HG02571 (cell line): ENCODE data around the gene PKM.
A peak's percentile ranks its signal among the peaks of the same experiment; 100 is the strongest.
"Not testable (repeated sequence)": the region's sequence is repeated elsewhere in the genome, so short reads cannot be mapped to it uniquely, and the experiment has no call there.

Experiments
- ATAC-seq: cut with Tn5 transposase; IDR thresholded peaks from one replicate; pipeline ENCODE4 v1.9.1; 2021; ENCODE audit warnings: mild to moderate bottlenecking, moderate library complexity; ENCODE audit not compliant: unreplicated experiment

PKM gene

GRCh38 chr15:72231066-72231832 lies at the start of gene PKM:
TSS of gene PKM (minus strand) at chr15:72231190. CDS start at chr15:72219097, 12,093 bp downstream.
- peak; percentile 33 for ATAC-seq

- no peak for ATAC-seq
Measured at GRCh38 chr15:72280751-72281150, 49.8 kb upstream of the PKM start.

GRCh38 chr15:72278737-72279136 lies 47.7 kb upstream of the PKM start:
- ATAC-seq, result no peak

GRCh38 chr15:72276326-72276700 lies 45.3 kb upstream of the PKM start:
- ATAC-seq, result no peak

- ATAC-seq, result not testable (repeated sequence)
Measured at GRCh38 chr15:72275635-72276325, 44.8 kb upstream of the PKM start.

- ATAC-seq, result no peak
Measured at GRCh38 chr15:72272997-72273352, 42.0 kb upstream of the PKM start.

- peak; percentile 94 for ATAC-seq
Measured at GRCh38 chr15:72272213-72272996, 41.4 kb upstream of the PKM start, which contains the start of gene PARP6. TSS of gene PARP6 (minus strand) at chr15:72272554. CDS start at chr15:72267477, 5,077 bp downstream.

- ATAC-seq, result no peak
Measured at GRCh38 chr15:72271895-72272212, 40.9 kb upstream of the PKM start.

GRCh38 chr15:72271221-72271620 lies 40.2 kb upstream of the PKM start:
- ATAC-seq, result no peak

GRCh38 chr15:72269739-72270138 lies 38.7 kb upstream of the PKM start:
- no peak for ATAC-seq

GRCh38 chr15:72265031-72265430 lies 34.0 kb upstream of the PKM start:
- ATAC-seq, result no peak

GRCh38 chr15:72252663-72253299 lies 21.8 kb upstream of the PKM start:
- ATAC-seq, result no peak

GRCh38 chr15:72249142-72249810 lies 18.3 kb upstream of the PKM start:
- no peak for ATAC-seq

GRCh38 chr15:72248514-72248913 lies 17.5 kb upstream of the PKM start:
- no peak for ATAC-seq

GRCh38 chr15:72242775-72243370 lies 11.9 kb upstream of the PKM start:
- no peak for ATAC-seq

GRCh38 chr15:72239652-72240051 lies 8.7 kb upstream of the PKM start:
- no peak for ATAC-seq

GRCh38 chr15:72238586-72238985 lies 7.6 kb upstream of the PKM start:
- ATAC-seq, result no peak

- no peak for ATAC-seq
Measured at GRCh38 chr15:72237853-72238224, 6.8 kb upstream of the PKM start.

GRCh38 chr15:72237029-72237852 lies 6.3 kb upstream of the PKM start:
- ATAC-seq, result peak; percentile 76
